K562 (cell line): ENCODE results near the gene ZFYVE1.

Experiments
- FOXK2 ChIP-seq, 2 experiments: fragments of 450-650 bp; IDR thresholded peaks in 1 of 2; conservative IDR thresholded peaks in 1 of 2; 2 replicates each; pipeline ENCODE4 v1.6.1; 2016; ENCODE audit warnings: low read depth in 2 of 2, mild to moderate bottlenecking in 1 of 2
- FOXP1 ChIP-seq: sonication (generic); formaldehyde crosslinking; IDR thresholded peaks from 2 replicates; pipeline ENCODE4 v1.8.0; 2022; ENCODE audit warnings: mild to moderate bottlenecking, missing genetic modification reagents
- HOXB6 ChIP-seq: fragments of 250-450 bp; sonication (Bioruptor Pico); IDR thresholded peaks from 2 replicates; pipeline ENCODE4 v1.5.1; 2022; ENCODE audit warnings: mild to moderate bottlenecking, borderline replicate concordance
- JUND ChIP-seq, 2 experiments: IDR thresholded peaks; 2 replicates in 1 of 2; 3 replicates in 1 of 2; pipeline ENCODE4 v1.6.1; 2011; ENCODE audit warnings: borderline replicate concordance in 2 of 2, low read depth in 2 of 2, low read length in 2 of 2, improper control_type of control experiment in 1 of 2, missing biosample characterization in 1 of 2, missing genetic modification characterization in 1 of 2, missing genetic modification reagents in 1 of 2
- KAT7 ChIP-seq: sonication (generic); formaldehyde crosslinking; IDR thresholded peaks from 2 replicates; pipeline ENCODE4 v1.8.0; 2022; ENCODE audit warnings: missing genetic modification reagents, mild to moderate bottlenecking, borderline replicate concordance
- KLF10 ChIP-seq: fragments of 250-450 bp; sonication (Bioruptor Pico); IDR thresholded peaks from 2 replicates; pipeline ENCODE4 v1.6.1; 2021; ENCODE audit warnings: matching md5 sums
- NBN ChIP-seq: fragments of 450-650 bp; IDR thresholded peaks from 2 replicates; pipeline ENCODE4 v1.6.1; 2016; ENCODE audit warnings: low read depth, mild to moderate bottlenecking
- POLR2AphosphoS5 ChIP-seq: IDR thresholded peaks from 2 replicates; pipeline ENCODE4 v1.6.1; 2011; ENCODE audit warnings: mild to moderate bottlenecking, low read depth, low read length, moderate library complexity; ENCODE audit not compliant: control insufficient read depth, insufficient read depth
- PURB ChIP-seq: sonication (generic); formaldehyde crosslinking; IDR thresholded peaks from 2 replicates; pipeline ENCODE4 v1.9.0; 2021; ENCODE audit warnings: low read depth, mild to moderate bottlenecking, missing genetic modification reagents
- TARDBP ChIP-seq: fragments of 450-650 bp; IDR thresholded peaks from 2 replicates; pipeline ENCODE4 v1.6.1; 2016
- THAP7 ChIP-seq: fragments of 250-450 bp; sonication (Bioruptor Pico); IDR thresholded peaks from 2 replicates; pipeline ENCODE4 v1.5.0; 2021
- ZNF146 ChIP-seq: IDR thresholded peaks from one replicate; pipeline ENCODE4 v1.6.1; 2018; ENCODE audit warnings: missing compliant biosample characterization; ENCODE audit not compliant: unreplicated experiment
- TF ChIP-seq, protein P1 (sequence below): IDR thresholded peaks from 2 replicates; pipeline ENCODE4 v1.6.1; 2016; ENCODE audit warnings: missing genetic modification characterization, missing compliant biosample characterization

DNA sequence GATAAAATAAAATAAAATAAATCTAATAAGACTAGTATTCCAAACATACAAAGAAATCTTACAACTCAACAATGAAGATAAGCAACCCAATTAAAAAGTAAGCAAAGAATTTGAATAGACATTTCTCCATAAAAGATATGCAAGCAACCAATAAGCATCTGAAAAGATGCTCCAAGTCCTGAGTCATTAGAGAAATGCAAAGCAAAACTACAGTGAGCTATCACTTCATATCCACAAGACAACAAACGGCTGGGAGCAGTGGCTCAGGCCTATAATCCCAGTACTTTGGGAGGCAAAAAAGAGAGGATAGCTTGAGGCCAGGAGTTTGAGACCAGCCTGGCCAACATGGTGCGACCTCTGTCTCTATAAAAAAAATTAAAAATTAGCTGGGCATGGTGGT, 26.8 kb downstream of the ZFYVE1 start:
- TF ChIP-seq PURB (CRISPR knock-in tag) (no peak), ZNF146 (CRISPR knock-in tag) (no peak), JUND (IDR thresholded peaks at IDR 0.05; ENCODE audit: borderline replicate concordance, low read depth, low read length) (no peak), JUND (tag; IDR thresholded peaks at IDR 0.05; ENCODE audit: borderline replicate concordance, low read depth, low read length) (no peak), NBN (no peak), HOXB6 (CRISPR knock-in tag) (no peak), TARDBP (no peak), THAP7 (CRISPR knock-in tag) (no peak), KAT7 (CRISPR knock-in tag) (no peak), FOXP1 (CRISPR knock-in tag) (no peak), POLR2AphosphoS5 (no peak), FOXK2 (conservative IDR thresholded peaks at IDR 0.05 in 1 of 2, IDR thresholded peaks at IDR 0.05 in 1 of 2; ENCODE audit: low read depth in 2 of 2) (no peak), KLF10 (no peak)
- TF ChIP-seq, protein P1, sequence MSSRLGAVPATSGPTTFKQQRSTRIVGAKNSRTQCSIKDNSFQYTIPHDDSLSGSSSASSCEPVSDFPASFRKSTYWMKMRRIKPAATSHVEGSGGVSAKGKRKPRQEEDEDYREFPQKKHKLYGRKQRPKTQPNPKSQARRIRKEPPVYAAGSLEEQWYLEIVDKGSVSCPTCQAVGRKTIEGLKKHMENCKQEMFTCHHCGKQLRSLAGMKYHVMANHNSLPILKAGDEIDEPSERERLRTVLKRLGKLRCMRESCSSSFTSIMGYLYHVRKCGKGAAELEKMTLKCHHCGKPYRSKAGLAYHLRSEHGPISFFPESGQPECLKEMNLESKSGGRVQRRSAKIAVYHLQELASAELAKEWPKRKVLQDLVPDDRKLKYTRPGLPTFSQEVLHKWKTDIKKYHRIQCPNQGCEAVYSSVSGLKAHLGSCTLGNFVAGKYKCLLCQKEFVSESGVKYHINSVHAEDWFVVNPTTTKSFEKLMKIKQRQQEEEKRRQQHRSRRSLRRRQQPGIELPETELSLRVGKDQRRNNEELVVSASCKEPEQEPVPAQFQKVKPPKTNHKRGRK, result no peak
